ENCODE results near the gene SSX2IP. TPM values are rescaled to one million over a fixed set of nuclear protein-coding genes. Genes with fewer than 3 reads are reported as not detected.

The SSX2IP gene
- polyA plus RNA-seq, 3 donors = 0.85 to 2.8 (median 2.2) TPM

GRCh38 chr1:84677415-84678099 is 12.7 kb downstream of the SSX2IP start:
- Histone ChIP-seq H3K4me1 (ENCODE audit: control insufficient read depth in 1 of 2, insufficient read depth in 2 of 2, low read length in 2 of 2) (no peaks in the 10 kb centered on the region), H3K27me3 (ENCODE audit: control insufficient read depth in 2 of 2, insufficient read depth in 2 of 2, low read length in 2 of 2) (no peaks in the 10 kb centered on the region), H3K36me3 (replicated peaks in 1 of 2; ENCODE audit: control insufficient read depth in 1 of 2, insufficient read depth in 2 of 2, low read length in 2 of 2) (no peaks in the 10 kb centered on the region), H2AFZ (ENCODE audit: insufficient read depth, low read depth, low read length, poor library complexity, severe bottlenecking) (no peak overlapping the region), H3K9me3 (replicated peaks in 1 of 2; ENCODE audit: control insufficient read depth in 1 of 2, insufficient read depth in 1 of 2, low read length in 2 of 2) (peaks cover 0 to 3% of the 10 kb centered on the region in 2 donors), H4K20me1 (ENCODE audit: insufficient read depth, low read length) (no peaks in the 10 kb centered on the region), H3K4me3 (replicated peaks in 1 of 3; ENCODE audit: low read depth in 2 of 3, low read length in 3 of 3) (no peak overlapping the region), H3K79me2 (ENCODE audit: insufficient read depth, low read length) (peaks cover 4% of the 10 kb centered on the region), H3K9ac (ENCODE audit: insufficient read depth, low read length, poor library complexity, severe bottlenecking) (no peak overlapping the region), H3K27ac (ENCODE audit: low read depth in 1 of 2, low read length in 2 of 2) (no peak overlapping the region), H3K4me2 (replicated peaks; ENCODE audit: extremely low read depth, low read length, poor library complexity, severe bottlenecking) (no peak overlapping the region)
- H3K4me3 Mint-ChIP-seq = no peak overlapping the region
- DNase-seq = no peak
- no CpG with 5 or more reads among the region's 7 CpGs for WGBS (ENCODE audit: insufficient coverage)
- H3K4me1 Mint-ChIP-seq = no peaks in the 10 kb centered on the region
- intact Hi-C loops (cut with micrococcal nuclease) = no loop called here
- TF ChIP-seq, protein P1, sequence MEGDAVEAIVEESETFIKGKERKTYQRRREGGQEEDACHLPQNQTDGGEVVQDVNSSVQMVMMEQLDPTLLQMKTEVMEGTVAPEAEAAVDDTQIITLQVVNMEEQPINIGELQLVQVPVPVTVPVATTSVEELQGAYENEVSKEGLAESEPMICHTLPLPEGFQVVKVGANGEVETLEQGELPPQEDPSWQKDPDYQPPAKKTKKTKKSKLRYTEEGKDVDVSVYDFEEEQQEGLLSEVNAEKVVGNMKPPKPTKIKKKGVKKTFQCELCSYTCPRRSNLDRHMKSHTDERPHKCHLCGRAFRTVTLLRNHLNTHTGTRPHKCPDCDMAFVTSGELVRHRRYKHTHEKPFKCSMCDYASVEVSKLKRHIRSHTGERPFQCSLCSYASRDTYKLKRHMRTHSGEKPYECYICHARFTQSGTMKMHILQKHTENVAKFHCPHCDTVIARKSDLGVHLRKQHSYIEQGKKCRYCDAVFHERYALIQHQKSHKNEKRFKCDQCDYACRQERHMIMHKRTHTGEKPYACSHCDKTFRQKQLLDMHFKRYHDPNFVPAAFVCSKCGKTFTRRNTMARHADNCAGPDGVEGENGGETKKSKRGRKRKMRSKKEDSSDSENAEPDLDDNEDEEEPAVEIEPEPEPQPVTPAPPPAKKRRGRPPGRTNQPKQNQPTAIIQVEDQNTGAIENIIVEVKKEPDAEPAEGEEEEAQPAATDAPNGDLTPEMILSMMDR (IDR thresholded peaks at IDR 0.05) = no peak
- H3K27me3 Mint-ChIP-seq (ENCODE audit: low read depth in 3 of 3) = peaks cover 0 to 2% (median 1%) of the 10 kb centered on the region in 3 donors
- peaks cover 2 to 11% of the 10 kb centered on the region in 2 donors for H3K36me3 Mint-ChIP-seq
- H3K27ac Mint-ChIP-seq = no peak overlapping the region
- peaks cover 1 to 7% (median 6%) of the 10 kb centered on the region in 7 donors for H3K9me3 Mint-ChIP-seq

DNA sequence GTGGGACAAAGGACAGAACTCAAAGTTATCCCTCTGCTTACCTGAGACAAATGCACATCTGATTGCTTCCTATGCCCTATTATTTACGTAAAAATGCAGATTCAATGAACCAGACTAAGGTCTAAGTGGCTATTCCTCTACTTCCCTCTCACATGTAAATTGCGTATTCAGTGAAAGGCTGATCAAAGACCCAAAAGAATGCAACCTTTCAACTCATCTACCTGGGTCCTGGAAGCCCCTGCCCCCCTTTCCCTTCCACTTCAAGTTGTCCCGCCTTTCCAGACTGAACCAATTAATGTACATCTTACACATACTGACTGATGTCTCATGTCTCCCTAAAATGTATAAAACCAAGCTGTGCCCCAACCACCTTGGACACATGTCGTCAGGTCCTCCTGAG is 14.6 kb downstream of the SSX2IP start:
- Histone ChIP-seq H3K4me2 (replicated peaks; ENCODE audit: extremely low read depth, low read length, poor library complexity, severe bottlenecking) (no peak overlapping the region), H3K9ac (ENCODE audit: insufficient read depth, low read length, poor library complexity, severe bottlenecking) (no peak overlapping the region), H3K27me3 (ENCODE audit: control insufficient read depth in 2 of 2, insufficient read depth in 2 of 2, low read length in 2 of 2) (no peaks in the 10 kb centered on the region), H3K27ac (ENCODE audit: low read depth in 1 of 2, low read length in 2 of 2) (no peak overlapping the region), H2AFZ (ENCODE audit: insufficient read depth, low read depth, low read length, poor library complexity, severe bottlenecking) (no peak overlapping the region), H3K4me1 (ENCODE audit: control insufficient read depth in 1 of 2, insufficient read depth in 2 of 2, low read length in 2 of 2) (no peaks in the 10 kb centered on the region), H3K4me3 (replicated peaks in 1 of 3; ENCODE audit: low read depth in 2 of 3, low read length in 3 of 3) (no peak overlapping the region), H4K20me1 (ENCODE audit: insufficient read depth, low read length) (no peaks in the 10 kb centered on the region), H3K9me3 (replicated peaks in 1 of 2; ENCODE audit: control insufficient read depth in 1 of 2, insufficient read depth in 1 of 2, low read length in 2 of 2) (peaks cover 0 to 3% of the 10 kb centered on the region in 2 donors), H3K79me2 (ENCODE audit: insufficient read depth, low read length) (no peaks in the 10 kb centered on the region), H3K36me3 (replicated peaks in 1 of 2; ENCODE audit: control insufficient read depth in 1 of 2, insufficient read depth in 2 of 2, low read length in 2 of 2) (no peaks in the 10 kb centered on the region)
- Mint-ChIP-seq H3K27me3 (ENCODE audit: low read depth in 3 of 3) (peaks cover 0 to 2% (median 1%) of the 10 kb centered on the region in 3 donors), H3K4me3 (no peak overlapping the region), H3K36me3 (peaks cover 2 to 11% of the 10 kb centered on the region in 2 donors), H3K27ac (no peak overlapping the region), H3K4me1 (no peaks in the 10 kb centered on the region), H3K9me3 (peaks cover 1 to 7% (median 6%) of the 10 kb centered on the region in 7 donors)
- TF ChIP-seq, protein P1 (IDR thresholded peaks at IDR 0.05) = no peak
- WGBS (ENCODE audit: insufficient coverage) = 91% methylated on average over 3 of the region's 4 CpGs
- intact Hi-C loops (cut with micrococcal nuclease) = no loop called here
- DNase-seq = no peak

Data from CD14-positive monocyte (primary cell).